ENCODE measurements around the gene DMWD.

Gene DMWD

GRCh38 chr19:45785097-45785496, 7.5 kb downstream of the DMWD start:
- no peak for DNase-seq

- no peak for DNase-seq
Observed at GRCh38 chr19:45784096-45784495, 8.5 kb downstream of the DMWD start.

- DNase-seq = peak; percentile 52
Observed at GRCh38 chr19:45782820-45783785, 9.5 kb downstream of the DMWD start.

- no peak for DNase-seq
Observed at GRCh38 chr19:45782162-45782691, 10.4 kb downstream of the DMWD start, which contains the start of gene DMPK. DMPK (minus strand) TSS chr19:45782490; CDS start chr19:45782352, 138 bp downstream.

GRCh38 chr19:45781214-45782161, 11.2 kb downstream of the DMWD start:
- no peak for DNase-seq

GRCh38 chr19:45780448-45781213, 12.0 kb downstream of the DMWD start:
- DNase-seq = no peak

GRCh38 chr19:45780146-45780447, 12.5 kb downstream of the DMWD start:
- no peak for DNase-seq

GRCh38 chr19:45779231-45780145, 13.2 kb downstream of the DMWD start:
- DNase-seq = peak; percentile 73

- DNase-seq = no peak
Observed at GRCh38 chr19:45778010-45778661, 14.5 kb downstream of the DMWD start.

GRCh38 chr19:45777395-45777961, 15.2 kb downstream of the DMWD start:
- no peak for DNase-seq

GRCh38 chr19:45774765-45775164, 17.9 kb downstream of the DMWD start:
- no peak for DNase-seq

- DNase-seq = no peak
Observed at GRCh38 chr19:45773384-45773783, 19.3 kb downstream of the DMWD start.

GRCh38 chr19:45772912-45773311, 19.7 kb downstream of the DMWD start:
- DNase-seq = no peak

GRCh38 chr19:45772130-45772840, 20.4 kb downstream of the DMWD start:
- DNase-seq = no peak

- DNase-seq = no peak
Observed at GRCh38 chr19:45771311-45771933, 21.2 kb downstream of the DMWD start.

GRCh38 chr19:45770192-45771101, 22.2 kb downstream of the DMWD start:
- peak; percentile 98 for DNase-seq

- no peak for DNase-seq
Observed at GRCh38 chr19:45769821-45770191, 22.8 kb downstream of the DMWD start.
